Colonic mucosa (tissue), 4 donors: ENCODE measurements around the gene ULBP2. TPM values are rescaled to one million over a fixed set of nuclear protein-coding genes. Genes with fewer than 3 reads are reported as not detected.
A peak's percentile ranks its signal among the peaks of the same experiment; 100 is the strongest.
"Not testable (repeated sequence)": the region's sequence is repeated elsewhere in the genome, so short reads cannot be mapped to it uniquely, and the experiment has no call there.

Experiments used
- DNase-seq: peaks from one replicate; pipeline ENCODE4 v3.0.0-alpha.2; 2020
- H3K27ac ChIP-seq: fragments of 200-600 bp; one replicate; pipeline ENCODE4 v1.8.0; 2021
- H3K27me3 ChIP-seq: fragments of 200-600 bp; one replicate; pipeline ENCODE4 v1.8.0; 2021
- H3K36me3 ChIP-seq: fragments of 200-600 bp; one replicate; pipeline ENCODE4 v1.8.0; 2021
- H3K4me1 ChIP-seq: fragments of 200-600 bp; one replicate; pipeline ENCODE4 v1.8.0; 2021; ENCODE audit warnings: mild to moderate bottlenecking
- H3K4me3 ChIP-seq: fragments of 200-600 bp; one replicate; pipeline ENCODE4 v1.8.0; 2021
- H3K9ac ChIP-seq, 2 donors: one replicate each; pipeline ENCODE4 v1.7.0; 2013; ENCODE audit warnings: control low read depth in 2 of 2, low read depth in 2 of 2, low read length in 2 of 2
- H3K9me3 ChIP-seq: fragments of 200-600 bp; one replicate; pipeline ENCODE4 v1.8.0; 2021
- intact Hi-C: fragments of 100-400 bp; cut with DNase I; formaldehyde crosslinking; loops from one replicate; pipeline ENCODE4 v1.14.1; 2022
- total RNA-seq, 2 donors: library from RNA; stranded (reverse); fragmentation: NEBNext Ultra II Directional in 1 of 2; extraction: Animal tissue kit (Norgen Biotek cat#: 25700) in 1 of 2; gene quantifications; one replicate each; pipeline ENCODE4 v1.2.1, GENCODE V29; 2021
- TF ChIP-seq, protein P1 (sequence below): fragments of 200-600 bp; IDR thresholded peaks from one replicate; pipeline ENCODE4 v1.8.0; 2022; ENCODE audit warnings: antibody characterized with exemption, mild to moderate bottlenecking
- donor health status: healthy.
- donor health status: DM: no; HTN: no; CAD: no.
- donor health status: DM: no; HTN: no; CAD: no.

Gene ULBP2
- total RNA-seq, 2 donors from 2014 or later: 0.19 to 0.47 TPM

DNA sequence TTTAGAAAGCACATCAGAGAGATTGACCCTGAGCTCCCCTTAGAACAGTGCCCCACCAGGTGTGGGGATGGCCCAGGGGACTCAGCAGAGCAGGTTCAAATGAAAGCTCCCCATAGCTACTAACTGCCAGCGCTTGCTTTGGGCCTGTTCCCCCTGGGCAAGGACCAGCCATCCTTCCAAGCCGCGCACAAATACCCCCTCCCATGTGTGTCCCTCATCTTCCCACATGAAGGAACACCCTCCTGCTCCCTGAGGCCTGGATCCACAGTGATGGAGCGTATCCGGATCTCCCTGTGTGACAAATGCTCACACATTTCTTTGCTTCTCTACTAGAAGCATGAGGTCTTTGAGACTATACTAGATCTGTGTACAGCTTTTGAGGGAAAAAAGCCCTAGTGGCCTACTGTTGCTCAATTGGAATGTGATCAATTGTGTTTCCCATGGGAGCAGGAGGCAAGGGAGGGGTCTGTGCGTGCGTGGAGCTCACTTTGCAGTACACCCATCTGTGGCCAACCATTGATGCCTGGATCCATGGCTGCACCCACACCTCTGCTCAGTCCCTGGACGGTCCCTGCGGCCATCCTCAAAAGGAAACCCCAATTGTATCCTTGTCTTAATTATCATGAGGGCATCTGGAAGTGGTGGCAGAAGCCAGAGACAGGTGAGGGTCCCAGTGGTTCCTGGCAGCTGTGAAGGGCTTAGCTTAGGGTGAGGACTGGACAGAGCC is 17.4 kb upstream of the ULBP2 start:
- Histone ChIP-seq H3K4me3 (no peak overlapping the region), H3K4me1 (no peaks in the 10 kb centered on the region), H3K9me3 (no peaks in the 10 kb centered on the region), H3K36me3 (no peaks in the 10 kb centered on the region), H3K27me3 (peaks cover 8% of the 10 kb centered on the region), H3K27ac (no peak overlapping the region), H3K9ac (no peak overlapping the region)
- TF ChIP-seq, protein P1, sequence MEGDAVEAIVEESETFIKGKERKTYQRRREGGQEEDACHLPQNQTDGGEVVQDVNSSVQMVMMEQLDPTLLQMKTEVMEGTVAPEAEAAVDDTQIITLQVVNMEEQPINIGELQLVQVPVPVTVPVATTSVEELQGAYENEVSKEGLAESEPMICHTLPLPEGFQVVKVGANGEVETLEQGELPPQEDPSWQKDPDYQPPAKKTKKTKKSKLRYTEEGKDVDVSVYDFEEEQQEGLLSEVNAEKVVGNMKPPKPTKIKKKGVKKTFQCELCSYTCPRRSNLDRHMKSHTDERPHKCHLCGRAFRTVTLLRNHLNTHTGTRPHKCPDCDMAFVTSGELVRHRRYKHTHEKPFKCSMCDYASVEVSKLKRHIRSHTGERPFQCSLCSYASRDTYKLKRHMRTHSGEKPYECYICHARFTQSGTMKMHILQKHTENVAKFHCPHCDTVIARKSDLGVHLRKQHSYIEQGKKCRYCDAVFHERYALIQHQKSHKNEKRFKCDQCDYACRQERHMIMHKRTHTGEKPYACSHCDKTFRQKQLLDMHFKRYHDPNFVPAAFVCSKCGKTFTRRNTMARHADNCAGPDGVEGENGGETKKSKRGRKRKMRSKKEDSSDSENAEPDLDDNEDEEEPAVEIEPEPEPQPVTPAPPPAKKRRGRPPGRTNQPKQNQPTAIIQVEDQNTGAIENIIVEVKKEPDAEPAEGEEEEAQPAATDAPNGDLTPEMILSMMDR: no peak
- intact Hi-C loops: loop anchor here (2.0 kb wide), 1 partner anchor 88 kb away; no protein-coding TSS in a partner anchor
- no peak for DNase-seq

DNA sequence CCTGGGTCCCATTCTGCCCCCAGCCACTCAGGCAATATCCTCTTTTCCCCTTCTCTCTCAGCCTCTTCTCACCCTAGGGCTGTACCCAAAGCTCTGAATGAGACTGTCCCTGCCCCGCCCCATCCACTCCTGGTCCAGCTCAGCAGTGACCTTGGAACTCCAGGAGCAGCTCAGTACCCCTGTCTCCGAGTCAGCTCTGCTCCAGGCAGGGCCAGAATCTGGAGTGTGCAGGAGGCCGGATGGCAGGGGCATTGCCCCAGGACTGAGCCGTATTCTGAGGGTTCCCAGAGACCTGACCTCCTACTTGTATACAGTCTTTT is 16.9 kb upstream of the ULBP2 start:
- no peak for DNase-seq
- intact Hi-C loops: loop anchor here (2.0 to 5.0 kb wide), 2 partner anchors 88 to 203 kb away; no protein-coding TSS in a partner anchor
- TF ChIP-seq, protein P1: no peak

DNA sequence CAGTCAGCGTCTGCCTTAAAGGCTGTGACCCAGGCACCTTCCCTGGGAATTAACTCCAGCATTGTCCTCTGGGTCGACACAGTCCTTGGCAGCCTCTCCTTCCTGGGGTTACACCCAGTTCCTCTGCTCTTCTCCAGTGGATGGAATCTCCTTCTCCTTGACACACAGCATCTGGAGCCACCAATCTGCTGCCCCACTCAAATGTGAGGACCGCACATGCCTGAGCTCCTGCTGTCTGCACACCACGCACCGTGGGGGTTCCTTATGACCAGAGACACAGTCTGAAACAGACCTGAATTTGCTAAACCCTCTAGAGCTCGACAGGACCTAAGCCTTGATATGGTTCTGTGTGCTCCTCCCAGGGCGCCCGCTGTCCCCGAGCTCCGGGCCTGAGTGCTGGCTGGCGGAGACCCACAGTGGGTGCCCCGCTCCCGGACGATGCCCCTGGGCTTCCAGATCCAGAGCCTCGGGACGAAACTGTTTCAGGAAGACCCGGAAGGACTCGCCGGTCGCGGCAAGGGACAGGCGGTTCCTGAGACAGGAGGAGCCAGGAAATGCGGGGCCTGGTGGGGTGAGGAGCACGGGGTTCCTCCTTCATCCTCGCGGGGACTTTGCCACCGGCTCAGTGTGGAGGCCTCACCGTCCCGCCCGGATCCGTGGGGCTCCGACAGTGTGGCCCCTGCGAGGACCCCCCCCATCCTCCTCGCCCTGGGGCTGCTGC is 16.4 kb upstream of the ULBP2 start:
- H3K27me3 ChIP-seq: peaks cover 10% of the 10 kb centered on the region

More for the DNA sequence above, 16.9 kb upstream of the ULBP2 start:
- Histone ChIP-seq H3K4me1 (no peaks in the 10 kb centered on the region), H3K4me3 (no peak overlapping the region), H3K27me3 (peaks cover 10% of the 10 kb centered on the region), H3K9ac (no peak overlapping the region), H3K36me3 (no peaks in the 10 kb centered on the region), H3K9me3 (no peaks in the 10 kb centered on the region), H3K27ac (no peak overlapping the region)

DNA sequence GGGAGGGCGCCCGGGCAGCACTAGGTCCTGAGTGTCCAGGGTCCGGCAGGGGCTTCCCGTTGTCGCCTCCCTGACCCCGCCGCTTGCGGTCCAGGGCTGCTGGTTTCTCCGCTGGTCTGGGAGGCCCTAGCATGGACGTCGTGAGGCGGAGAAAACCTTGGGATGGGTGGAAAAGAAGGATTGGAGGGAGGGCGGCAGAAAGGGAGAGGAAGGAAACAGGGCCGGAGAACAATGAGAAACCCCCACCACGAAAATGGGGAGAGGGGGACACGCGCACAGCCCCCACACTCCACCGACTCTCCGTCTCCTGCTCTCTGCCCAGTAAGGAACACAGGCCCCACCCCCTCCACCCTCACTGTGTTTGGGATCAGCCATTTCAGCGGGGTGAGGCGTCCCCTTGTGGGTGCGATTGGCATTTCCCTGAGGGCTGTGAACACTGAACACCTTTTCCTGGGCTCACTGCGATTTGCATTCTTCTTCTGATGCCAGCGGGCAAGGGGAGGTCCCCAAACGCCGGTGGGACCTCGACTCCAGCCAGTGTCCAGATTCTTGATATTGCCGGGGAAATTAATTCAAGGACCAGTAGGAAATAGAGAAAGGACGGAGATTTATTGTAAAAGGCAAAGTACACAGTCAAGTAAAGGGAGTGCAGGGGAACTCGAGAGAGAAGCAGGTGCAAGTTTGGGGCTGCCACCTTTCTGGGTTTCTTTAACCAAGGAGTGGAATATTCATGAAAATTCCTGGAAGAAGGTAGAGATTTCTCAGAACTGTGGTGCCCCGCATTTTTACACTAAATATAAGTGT is 15.6 kb upstream of the ULBP2 start:
- TF ChIP-seq, protein P1: peak; percentile 87
- H3K9ac ChIP-seq: peak overlapping the region; percentile 55 to 72
- H3K27ac ChIP-seq: no peak overlapping the region
- H3K4me1 ChIP-seq: no peaks in the 10 kb centered on the region
- DNase-seq: peak; percentile 97
- H3K27me3 ChIP-seq: peaks cover 10% of the 10 kb centered on the region
- H3K9me3 ChIP-seq: no peaks in the 10 kb centered on the region
- intact Hi-C loops: loop anchor here (2.0 to 5.0 kb wide), 2 partner anchors 89 to 204 kb away; no protein-coding TSS in a partner anchor
- H3K36me3 ChIP-seq: no peaks in the 10 kb centered on the region
- peak overlapping the region; percentile 42 for H3K4me3 ChIP-seq

More for the DNA sequence above, 16.4 kb upstream of the ULBP2 start:
- DNase-seq: peak; percentile 46
- H3K9ac ChIP-seq: peak overlapping the region; percentile 55 to 72
- H3K36me3 ChIP-seq: no peaks in the 10 kb centered on the region
- TF ChIP-seq, protein P1: no peak
- intact Hi-C loops: loop anchor here (2.0 to 5.0 kb wide), 2 partner anchors 89 to 203 kb away; no protein-coding TSS in a partner anchor
- H3K4me3 ChIP-seq: peak overlapping the region; percentile 42
- H3K4me1 ChIP-seq: no peaks in the 10 kb centered on the region
- no peaks in the 10 kb centered on the region for H3K9me3 ChIP-seq
- no peak overlapping the region for H3K27ac ChIP-seq

DNA sequence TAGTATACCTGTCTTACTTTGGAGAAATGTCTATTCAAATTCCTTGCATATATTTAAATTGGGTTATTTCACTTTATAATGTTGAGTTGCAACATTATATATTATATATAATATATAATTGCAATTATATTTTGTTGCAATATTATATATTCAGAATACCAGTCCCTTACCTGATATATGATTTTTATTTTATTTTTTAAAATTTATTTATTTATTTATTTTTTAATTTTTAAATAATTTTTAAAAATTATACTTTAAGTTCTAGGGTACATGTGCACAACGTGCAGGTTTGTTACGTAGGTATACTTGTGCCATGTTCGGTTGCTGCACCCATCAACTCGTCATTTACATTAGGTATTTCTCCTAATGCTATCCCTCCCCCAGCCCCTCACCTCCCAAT is 14.8 kb upstream of the ULBP2 start:
- not testable (repeated sequence) for H3K27ac ChIP-seq, H3K27me3 ChIP-seq, H3K9me3 ChIP-seq, H3K9ac ChIP-seq, H3K36me3 ChIP-seq, H3K4me1 ChIP-seq, DNase-seq, H3K4me3 ChIP-seq
- intact Hi-C loops: loop anchor here (5.0 kb wide), 1 partner anchor 205 kb away; no protein-coding TSS in a partner anchor
